GM12878 (cell line): ENCODE data around the gene RRN3. TPM values are rescaled to one million over a fixed set of nuclear protein-coding genes. Genes with fewer than 3 reads are reported as not detected.

Source experiments
- ATAC-seq: fragments of 200-7000 bp; cut with Tn5 transposase; 3 replicates; pipeline ENCODE4 v1.9.1; 2020; ENCODE audit warnings: mild to moderate bottlenecking, moderate library complexity
- BruUV-seq: library from RNA; stranded (reverse); fragments of 400-500 nt; replicated peaks from 2 replicates; lab custom pipeline; 2021; lab: Mats Ljungman, UMichigan
- CTCF ChIA-PET: fragments of 300-600 bp; sonication (Branson Sonifier 250); formaldehyde crosslinking; extraction: SDS; loops from one replicate; lab custom pipeline; 2021; ENCODE audit warnings: inconsistent platforms; lab: Yijun Ruan, JAX
- POLR2A ChIA-PET: fragments of 350-600 bp; formaldehyde crosslinking; extraction: SDS; loops from one replicate; lab custom pipeline; 2021; ENCODE audit warnings: inconsistent platforms; lab: Charles Lee
- RAD21 ChIA-PET: fragments of 300-600 bp; sonication (Branson Sonifier 250); formaldehyde crosslinking; loops from one replicate; lab custom pipeline; 2023; ENCODE audit warnings: antibody characterized with exemption; ENCODE audit not compliant: unreplicated experiment; lab: Charles Lee
- SMC1A ChIA-PET: fragments of 300-600 bp; sonication (Branson Sonifier 250); formaldehyde crosslinking; loops from one replicate; lab custom pipeline; 2023; ENCODE audit not compliant: unreplicated experiment, uncharacterized antibody; lab: Charles Lee
- DNase-seq: peaks from one replicate; pipeline ENCODE4 v3.0.0-alpha.2; 2011; ENCODE audit warnings: low read depth, low spot score
- FAIRE-seq: peaks from 3 replicates; lab custom pipeline; 2011; peaks lifted over from hg19 to GRCh38; lab: Jason Lieb, UNC
- H2AFZ ChIP-seq: 2 replicates; pipeline ENCODE4 v1.6.0; 2011; ENCODE audit warnings: low read depth, low read length, control low read depth; ENCODE audit not compliant: control insufficient read depth
- H3K27ac ChIP-seq: 2 replicates; pipeline ENCODE4 v1.5.1; 2011; ENCODE audit warnings: control low read depth; ENCODE audit not compliant: control insufficient read depth, insufficient read depth
- H3K27me3 ChIP-seq, 2 experiments: replicated peaks in 1 of 2; 2 replicates each; pipeline versions ENCODE4 v1.6.0 to v1.6.1; 2011; ENCODE audit warnings: low read length in 1 of 2; ENCODE audit not compliant: control insufficient read depth in 2 of 2, insufficient read depth in 2 of 2
- H3K36me3 ChIP-seq, 2 experiments: 2 replicates each; pipeline ENCODE4 v1.5.1; 2011; ENCODE audit warnings: low read length in 1 of 2; ENCODE audit not compliant: control insufficient read depth in 2 of 2, insufficient read depth in 2 of 2
- H3K4me1 ChIP-seq: 2 replicates; pipeline ENCODE4 v1.6.1; 2011; ENCODE audit warnings: mild to moderate bottlenecking, low read length, moderate library complexity, mixed read lengths; ENCODE audit not compliant: control insufficient read depth, insufficient read depth
- H3K4me2 ChIP-seq: 2 replicates; pipeline ENCODE4 v1.6.0; 2011; ENCODE audit warnings: control low read depth; ENCODE audit not compliant: control insufficient read depth, insufficient read depth
- H3K4me3 ChIP-seq: fragments of 200-600 bp; sonication (generic); 2 replicates; pipeline ENCODE4 v1.5.1; 2016
- H3K79me2 ChIP-seq: 2 replicates; pipeline ENCODE4 v1.6.0; 2011; ENCODE audit warnings: low read length; ENCODE audit not compliant: control insufficient read depth, insufficient read depth
- H3K9ac ChIP-seq: 2 replicates; pipeline ENCODE4 v1.8.0; 2011; ENCODE audit warnings: low read length, control low read depth, mixed read lengths; ENCODE audit not compliant: control insufficient read depth, insufficient read depth
- H3K9me3 ChIP-seq: replicated peaks from 3 replicates; pipeline ENCODE4 v1.5.1; 2011; ENCODE audit warnings: mild to moderate bottlenecking, low read length; ENCODE audit not compliant: control insufficient read depth, insufficient read depth
- H4K20me1 ChIP-seq: 2 replicates; pipeline ENCODE4 v1.6.0; 2011; ENCODE audit not compliant: control insufficient read depth, insufficient read depth
- E2F8 ChIP-seq: fragments of 450-650 bp; IDR thresholded peaks from 2 replicates; pipeline ENCODE4 v1.6.1; 2018; ENCODE audit warnings: mild to moderate bottlenecking, low read depth, moderate library complexity; ENCODE audit not compliant: partially characterized antibody
- EGR1 ChIP-seq, 2 experiments: IDR thresholded peaks; 1 replicate in 1 of 2; 2 replicates in 1 of 2; pipeline ENCODE4 v1.6.1; 2011 to 2012; ENCODE audit warnings: low read depth in 2 of 2, low read length in 2 of 2, borderline replicate concordance in 1 of 2, mild to moderate bottlenecking in 1 of 2, moderate library complexity in 1 of 2
- MAX ChIP-seq: IDR thresholded peaks from 2 replicates; pipeline ENCODE4 v1.6.1; 2012; ENCODE audit warnings: low read depth, low read length, improper control_type of control experiment
- NR2C1 ChIP-seq: fragments of 450-650 bp; IDR thresholded peaks from 2 replicates; pipeline ENCODE4 v1.6.1; 2017; ENCODE audit warnings: antibody characterized with exemption, mild to moderate bottlenecking, moderate library complexity
- SIX5 ChIP-seq: IDR thresholded peaks from 2 replicates; pipeline ENCODE4 v1.6.1; 2011; ENCODE audit warnings: mild to moderate bottlenecking, low read depth, low read length, moderate library complexity; ENCODE audit not compliant: severe bottlenecking
- TCF12 ChIP-seq: IDR thresholded peaks from 2 replicates; pipeline ENCODE4 v1.6.1; 2011; ENCODE audit warnings: low read depth, mild to moderate bottlenecking, low read length
- WGBS: methylation state at CpG from one replicate; pipeline ENCODE4 v1.1.6; 2016; ENCODE audit warnings: low lambda C conversion rate; ENCODE audit not compliant: insufficient replicate concordance, insufficient coverage; ENCODE audit errors: missing lambda C conversion rate; 5-methylcytosine and 5-hydroxymethylcytosine counted together
- in situ Hi-C: fragments of 300-500 bp; cut with MboI; formaldehyde crosslinking; loops from 9 replicates; pipeline ENCODE4 v1.14.3; 2018; ENCODE audit warnings: mixed read lengths
- intact Hi-C: fragments of 100-400 bp; cut with micrococcal nuclease; formaldehyde crosslinking; loops from one replicate; pipeline ENCODE4 v1.14.2; 2022; ENCODE audit not compliant: unreplicated experiment
- polyA plus RNA-seq, 11 experiments: library from polyadenylated mRNA; depleted of rRNA in 4 of 11; unstranded in 6 of 11; stranded (reverse) in 5 of 11; fragments of >200 nt; fragmentation: Nextera tagmentation in 4 of 11; fragmentation: Illumina TruSeq in 1 of 11; extraction: Ambion mirVana in 4 of 11; extraction: Trizol in 1 of 11; gene quantifications; 1 replicate in 1 of 11; 2 replicates in 10 of 11; pipeline versions ENCODE4 v1.2.1 to v1.2.3, GENCODE V29; 2011 to 2016; ENCODE audit warnings: inconsistent platforms in 2 of 11, missing spikeins in 2 of 11, low read depth in 1 of 11
- total RNA-seq, 4 experiments: library from RNA; depleted of rRNA in 3 of 4; stranded (reverse); fragments of >200 nt in 3 of 4; fragmentation: Illumina TruSeq in 1 of 4; extraction: Trizol in 1 of 4; gene quantifications; 2 replicates each; pipeline versions ENCODE4 v1.2.1 to v1.2.3, GENCODE V29; 2013 to 2021
- TF ChIP-seq, protein P1 (sequence below): IDR thresholded peaks from 2 replicates; pipeline ENCODE4 v1.6.1; 2011; ENCODE audit warnings: low read depth, low read length, improper control_type of control experiment, borderline replicate concordance
- TF ChIP-seq, protein P2 (sequence below): IDR thresholded peaks from 2 replicates; pipeline ENCODE4 v1.6.1; 2011; ENCODE audit warnings: borderline replicate concordance, low read depth, mild to moderate bottlenecking, moderate library complexity, low read length; ENCODE audit not compliant: insufficient read depth, poor library complexity, severe bottlenecking

Gene RRN3
- total and polyA plus RNA-seq, 10 of the 15 experiments (the other 5 are each of a cell fraction or from before 2014, with no cell fraction given), result 21.9 to 55.5 (median 33.2) TPM

- no peak for TF ChIP-seq EGR1 (IDR thresholded peaks at IDR 0.05; ENCODE audit: borderline replicate concordance in 1 of 2, low read depth in 2 of 2, low read length in 2 of 2)
- no peak for TF ChIP-seq E2F8
- TF ChIP-seq, protein P1, sequence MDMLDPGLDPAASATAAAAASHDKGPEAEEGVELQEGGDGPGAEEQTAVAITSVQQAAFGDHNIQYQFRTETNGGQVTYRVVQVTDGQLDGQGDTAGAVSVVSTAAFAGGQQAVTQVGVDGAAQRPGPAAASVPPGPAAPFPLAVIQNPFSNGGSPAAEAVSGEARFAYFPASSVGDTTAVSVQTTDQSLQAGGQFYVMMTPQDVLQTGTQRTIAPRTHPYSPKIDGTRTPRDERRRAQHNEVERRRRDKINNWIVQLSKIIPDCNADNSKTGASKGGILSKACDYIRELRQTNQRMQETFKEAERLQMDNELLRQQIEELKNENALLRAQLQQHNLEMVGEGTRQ, result no peak
- TF ChIP-seq MAX, result no peak
- no peak for TF ChIP-seq NR2C1
Measured at GRCh38 chr16:15044286-15044685, 49.8 kb downstream of the RRN3 start (continued).

DNA sequence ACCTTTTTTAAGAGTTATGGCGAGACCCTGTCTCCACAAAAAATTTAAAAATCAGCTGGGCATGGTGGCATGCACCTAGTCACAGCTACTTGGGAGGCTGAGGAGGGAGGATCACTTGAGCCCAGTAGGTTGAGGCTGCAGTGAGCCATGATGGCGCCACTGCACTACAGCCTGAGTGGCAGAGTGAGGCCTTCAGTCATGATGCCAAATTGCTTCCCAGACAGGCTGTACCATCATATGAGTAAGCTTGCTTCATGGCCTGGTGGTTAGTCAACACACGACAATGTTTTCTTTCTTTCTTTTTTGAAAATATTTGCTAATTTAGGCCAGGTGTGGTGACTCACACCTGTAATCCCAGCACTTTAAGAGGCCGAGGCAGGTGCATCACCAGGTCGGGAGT is 50.7 kb downstream of the RRN3 start:
- SMC1A ChIA-PET, result no interaction called here
- RAD21 ChIA-PET, result no interaction called here

More for the DNA sequence above, 50.7 kb downstream of the RRN3 start:
- in situ Hi-C loops (no loop called here), intact Hi-C loops (no loop called here)
- Histone ChIP-seq H3K4me3 (no peak overlapping the region), H3K9ac (no peak overlapping the region), H3K79me2 (no peaks in the 10 kb centered on the region), H3K4me2 (no peak overlapping the region), H3K27ac (no peak overlapping the region), H2AFZ (no peak overlapping the region), H3K27me3 (no peaks in the 10 kb centered on the region), H3K9me3 (no peaks in the 10 kb centered on the region), H3K36me3 (peaks cover 11 to 32% of the 10 kb centered on the region in 2 experiments), H4K20me1 (no peaks in the 10 kb centered on the region; the same call in 1 of the 2 replicates), H3K4me1 (no peaks in the 10 kb centered on the region)
- DNase-seq (no peak), FAIRE-seq (no peak), ATAC-seq (no peak)
- no TSS peak for BruUV-seq
- ChIA-PET POLR2A (no interaction called here), CTCF (interaction anchor here (0.6 kb wide), 1 partner anchor 30 kb away, joined by 3 read pairs; no protein-coding TSS in a partner anchor)
- no peak for TF ChIP-seq SIX5
- TF ChIP-seq, protein P2, sequence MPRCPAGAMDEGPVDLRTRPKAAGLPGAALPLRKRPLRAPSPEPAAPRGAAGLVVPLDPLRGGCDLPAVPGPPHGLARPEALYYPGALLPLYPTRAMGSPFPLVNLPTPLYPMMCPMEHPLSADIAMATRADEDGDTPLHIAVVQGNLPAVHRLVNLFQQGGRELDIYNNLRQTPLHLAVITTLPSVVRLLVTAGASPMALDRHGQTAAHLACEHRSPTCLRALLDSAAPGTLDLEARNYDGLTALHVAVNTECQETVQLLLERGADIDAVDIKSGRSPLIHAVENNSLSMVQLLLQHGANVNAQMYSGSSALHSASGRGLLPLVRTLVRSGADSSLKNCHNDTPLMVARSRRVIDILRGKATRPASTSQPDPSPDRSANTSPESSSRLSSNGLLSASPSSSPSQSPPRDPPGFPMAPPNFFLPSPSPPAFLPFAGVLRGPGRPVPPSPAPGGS, result peak; percentile 45
- no peak for TF ChIP-seq TCF12
- 93% methylated on average over 5 of the region's 5 CpGs for WGBS
